Measurements from ENCODE around the gene TAF1B. TPM values are rescaled to one million over a fixed set of nuclear protein-coding genes. Genes with fewer than 3 reads are reported as not detected.

The TAF1B gene
- total and polyA plus RNA-seq, 2 donors (not counting 1 experiment from before 2014, with no cell fraction given), result 19.5 to 32.9 TPM

DNA sequence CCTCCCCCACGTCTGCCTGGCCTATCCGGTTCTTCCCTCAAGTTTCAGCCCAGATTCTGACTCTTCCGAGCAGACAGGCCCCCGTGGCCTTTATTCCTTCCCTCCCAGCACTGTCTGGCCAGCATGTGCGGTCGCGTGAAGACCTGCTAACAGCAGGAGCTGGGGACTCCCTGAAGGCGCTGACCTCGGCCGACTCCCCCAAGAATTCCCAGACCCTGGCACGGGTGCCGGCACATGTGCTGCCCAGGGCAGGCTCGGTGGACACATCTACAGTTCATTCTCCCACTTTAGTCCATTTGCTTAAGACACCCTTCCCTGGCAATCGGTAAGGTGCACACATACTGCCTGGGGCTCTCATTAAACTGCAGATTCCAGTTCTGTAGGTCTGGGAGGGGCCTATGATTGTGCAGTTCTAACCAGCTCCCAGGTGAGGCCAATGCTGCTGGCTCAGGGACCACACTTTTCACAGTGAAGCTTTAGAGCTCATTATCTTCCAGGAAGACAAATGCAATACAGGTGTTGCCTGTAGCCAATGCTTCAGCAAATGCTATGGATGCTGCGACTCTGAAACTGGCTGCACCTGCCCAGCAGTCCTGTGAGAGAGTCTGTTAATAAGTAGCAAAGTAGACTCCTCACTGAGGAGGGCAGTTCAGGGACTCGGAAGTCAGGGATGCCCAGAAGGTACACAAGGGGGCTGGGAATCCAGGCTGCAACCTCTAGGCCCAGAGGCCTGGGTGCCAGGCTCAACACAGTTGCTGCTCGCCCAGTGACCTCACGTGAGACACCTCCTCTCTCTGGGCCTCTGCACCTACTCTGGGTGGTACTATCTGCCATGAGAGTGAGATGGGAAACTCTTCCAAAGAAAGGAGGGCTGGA is 45.4 kb upstream of the TAF1B start:
- Histone ChIP-seq H3K4me1 (ENCODE audit: control insufficient read depth, extremely low read depth, insufficient read depth, low read length) (peaks cover 19% of the 10 kb centered on the region), H3K27ac (ENCODE audit: insufficient read depth, low read length) (no peak overlapping the region), H3K4me2 (ENCODE audit: extremely low read depth, insufficient read depth, low read length) (no peak overlapping the region), H4K20me1 (ENCODE audit: control insufficient read depth, extremely low read depth, insufficient read depth, low read length) (no peaks in the 10 kb centered on the region), H2AFZ (ENCODE audit: low read length) (no peak overlapping the region), H3K36me3 (ENCODE audit: control insufficient read depth, insufficient read depth, low read length) (no peaks in the 10 kb centered on the region), H3K79me2 (ENCODE audit: control insufficient read depth, insufficient read depth, low read length) (no peaks in the 10 kb centered on the region), H3K4me3 (replicated peaks in 1 of 4; ENCODE audit: control extremely low read depth in 1 of 4, insufficient read depth in 1 of 4, low read depth in 3 of 4, low read length in 4 of 4) (no peak overlapping the region), H3K9me3 (ENCODE audit: control insufficient read depth, insufficient read depth, low read depth, low read length) (no peaks in the 10 kb centered on the region), H3K27me3 (ENCODE audit: control insufficient read depth, insufficient read depth, low read length) (no peaks in the 10 kb centered on the region), H3K9ac (ENCODE audit: insufficient read depth, low read length) (no peak overlapping the region)
- TF ChIP-seq, protein P1, sequence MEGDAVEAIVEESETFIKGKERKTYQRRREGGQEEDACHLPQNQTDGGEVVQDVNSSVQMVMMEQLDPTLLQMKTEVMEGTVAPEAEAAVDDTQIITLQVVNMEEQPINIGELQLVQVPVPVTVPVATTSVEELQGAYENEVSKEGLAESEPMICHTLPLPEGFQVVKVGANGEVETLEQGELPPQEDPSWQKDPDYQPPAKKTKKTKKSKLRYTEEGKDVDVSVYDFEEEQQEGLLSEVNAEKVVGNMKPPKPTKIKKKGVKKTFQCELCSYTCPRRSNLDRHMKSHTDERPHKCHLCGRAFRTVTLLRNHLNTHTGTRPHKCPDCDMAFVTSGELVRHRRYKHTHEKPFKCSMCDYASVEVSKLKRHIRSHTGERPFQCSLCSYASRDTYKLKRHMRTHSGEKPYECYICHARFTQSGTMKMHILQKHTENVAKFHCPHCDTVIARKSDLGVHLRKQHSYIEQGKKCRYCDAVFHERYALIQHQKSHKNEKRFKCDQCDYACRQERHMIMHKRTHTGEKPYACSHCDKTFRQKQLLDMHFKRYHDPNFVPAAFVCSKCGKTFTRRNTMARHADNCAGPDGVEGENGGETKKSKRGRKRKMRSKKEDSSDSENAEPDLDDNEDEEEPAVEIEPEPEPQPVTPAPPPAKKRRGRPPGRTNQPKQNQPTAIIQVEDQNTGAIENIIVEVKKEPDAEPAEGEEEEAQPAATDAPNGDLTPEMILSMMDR (conservative IDR thresholded peaks at IDR 0.05 in 1 of 2, IDR thresholded peaks at IDR 0.05 in 1 of 2; ENCODE audit: low read depth in 1 of 2, low read length in 2 of 2), result no peak
- no peak for TF ChIP-seq EZH2 (IDR thresholded peaks at IDR 0.05; ENCODE audit: low read length, missing control alignments)
- DNase-seq (ENCODE audit: low read depth in 2 of 2), result no peak

DNA sequence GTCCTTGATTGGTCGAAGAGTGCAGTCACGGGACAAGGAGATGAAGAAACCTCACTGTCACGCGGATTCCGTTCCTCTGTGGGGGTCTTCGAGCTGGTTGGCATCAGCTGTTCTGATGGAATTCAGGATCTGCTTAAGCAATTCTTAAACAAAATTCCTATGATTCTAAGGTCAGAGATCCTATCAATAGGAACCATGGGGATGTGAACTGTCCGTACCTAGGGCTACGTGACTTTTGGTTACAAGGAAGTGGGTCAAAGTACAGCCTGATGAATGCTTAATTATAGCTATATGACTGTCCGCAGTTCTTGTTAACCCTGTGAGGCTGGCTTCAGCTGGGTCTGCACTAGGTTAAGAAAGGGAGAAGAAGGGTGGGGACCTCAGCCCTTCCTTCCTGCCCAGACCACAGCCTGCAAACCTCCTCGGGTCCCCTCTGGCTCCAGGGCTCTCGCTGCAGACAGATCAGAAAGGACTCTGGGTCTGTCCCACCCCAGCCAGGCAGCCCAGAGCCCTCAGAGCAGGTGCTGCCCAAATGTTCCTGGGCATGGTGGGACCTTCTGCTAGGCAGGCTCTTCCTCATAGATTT is 44.2 kb upstream of the TAF1B start:
- H2AFZ ChIP-seq (ENCODE audit: low read length), result no peak overlapping the region
- H3K36me3 ChIP-seq (ENCODE audit: control insufficient read depth, insufficient read depth, low read length), result no peaks in the 10 kb centered on the region
- no peak overlapping the region for H3K4me2 ChIP-seq (ENCODE audit: extremely low read depth, insufficient read depth, low read length)
- H3K27ac ChIP-seq (ENCODE audit: insufficient read depth, low read length), result no peak overlapping the region
- no peaks in the 10 kb centered on the region for H4K20me1 ChIP-seq (ENCODE audit: control insufficient read depth, extremely low read depth, insufficient read depth, low read length)
- H3K79me2 ChIP-seq (ENCODE audit: control insufficient read depth, insufficient read depth, low read length), result no peaks in the 10 kb centered on the region
- no peak overlapping the region for H3K4me3 ChIP-seq (replicated peaks in 1 of 4; ENCODE audit: control extremely low read depth in 1 of 4, insufficient read depth in 1 of 4, low read depth in 3 of 4, low read length in 4 of 4)
- peaks cover 22% of the 10 kb centered on the region for H3K4me1 ChIP-seq (ENCODE audit: control insufficient read depth, extremely low read depth, insufficient read depth, low read length)
- no peaks in the 10 kb centered on the region for H3K9me3 ChIP-seq (ENCODE audit: control insufficient read depth, insufficient read depth, low read depth, low read length)
- no peak overlapping the region for H3K9ac ChIP-seq (ENCODE audit: insufficient read depth, low read length)
- TF ChIP-seq, protein P1 (conservative IDR thresholded peaks at IDR 0.05 in 1 of 2, IDR thresholded peaks at IDR 0.05 in 1 of 2; ENCODE audit: low read depth in 1 of 2, low read length in 2 of 2), result no peak
- no peak for TF ChIP-seq EZH2 (IDR thresholded peaks at IDR 0.05; ENCODE audit: low read length, missing control alignments)
- DNase-seq (ENCODE audit: low read depth in 2 of 2), result no peak
- no peaks in the 10 kb centered on the region for H3K27me3 ChIP-seq (ENCODE audit: control insufficient read depth, insufficient read depth, low read length)

DNA sequence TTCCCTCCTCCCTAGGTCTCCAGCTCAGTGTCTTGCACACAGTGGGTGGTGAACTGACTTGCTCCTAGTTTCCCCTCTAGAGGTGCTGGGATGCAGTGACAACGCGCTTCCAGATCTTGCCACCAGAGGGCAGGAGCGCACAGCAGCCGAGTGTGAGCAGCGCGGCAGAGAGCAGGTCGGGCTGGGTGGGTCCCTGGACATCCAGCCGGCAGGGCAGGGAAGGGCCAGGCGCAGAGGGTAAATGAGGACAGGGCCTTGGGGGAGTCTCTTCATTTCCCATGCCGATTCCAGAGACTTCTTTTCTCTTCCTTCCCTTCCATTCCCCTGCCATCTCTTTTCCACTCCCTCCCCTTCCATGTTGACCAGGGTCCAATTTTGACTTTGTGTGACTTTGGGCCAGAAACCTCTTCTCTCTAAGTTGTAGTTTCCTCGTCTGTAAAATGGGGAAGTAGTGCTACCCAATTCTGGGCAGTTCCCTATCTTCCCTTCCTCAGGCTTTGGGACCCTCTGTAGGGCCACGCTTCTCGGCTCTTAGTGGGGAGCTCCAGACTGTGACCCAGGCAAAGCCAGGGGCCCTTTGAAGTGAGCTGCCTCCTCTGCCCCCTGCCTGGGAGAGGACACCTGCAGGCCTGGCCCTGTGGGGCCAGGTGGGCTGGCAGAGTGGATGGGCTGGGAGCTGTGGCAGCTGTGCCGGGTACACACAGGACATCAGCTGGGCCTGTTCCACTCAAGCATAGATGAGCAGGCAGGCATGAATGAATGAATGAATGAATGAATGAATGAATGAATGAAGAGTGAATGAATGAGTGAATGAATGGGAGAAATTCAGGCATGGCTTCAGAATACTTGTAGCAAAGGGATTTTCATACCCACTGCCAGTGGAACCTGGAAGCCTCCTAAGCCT is 43.3 kb upstream of the TAF1B start:
- Histone ChIP-seq H3K27me3 (ENCODE audit: control insufficient read depth, insufficient read depth, low read length) (no peaks in the 10 kb centered on the region), H3K4me1 (ENCODE audit: control insufficient read depth, extremely low read depth, insufficient read depth, low read length) (peaks cover 22% of the 10 kb centered on the region), H3K4me2 (ENCODE audit: extremely low read depth, insufficient read depth, low read length) (no peak overlapping the region), H2AFZ (ENCODE audit: low read length) (no peak overlapping the region), H4K20me1 (ENCODE audit: control insufficient read depth, extremely low read depth, insufficient read depth, low read length) (no peaks in the 10 kb centered on the region), H3K27ac (ENCODE audit: insufficient read depth, low read length) (no peak overlapping the region), H3K36me3 (ENCODE audit: control insufficient read depth, insufficient read depth, low read length) (no peaks in the 10 kb centered on the region), H3K4me3 (replicated peaks in 1 of 4; ENCODE audit: control extremely low read depth in 1 of 4, insufficient read depth in 1 of 4, low read depth in 3 of 4, low read length in 4 of 4) (no peak overlapping the region), H3K9ac (ENCODE audit: insufficient read depth, low read length) (no peak overlapping the region), H3K79me2 (ENCODE audit: control insufficient read depth, insufficient read depth, low read length) (no peaks in the 10 kb centered on the region), H3K9me3 (ENCODE audit: control insufficient read depth, insufficient read depth, low read depth, low read length) (no peaks in the 10 kb centered on the region)
- DNase-seq (ENCODE audit: low read depth in 2 of 2), result peak; percentile 65 to 79
- TF ChIP-seq EZH2 (IDR thresholded peaks at IDR 0.05; ENCODE audit: low read length, missing control alignments), result no peak
- TF ChIP-seq, protein P1 (conservative IDR thresholded peaks at IDR 0.05 in 1 of 2, IDR thresholded peaks at IDR 0.05 in 1 of 2; ENCODE audit: low read depth in 1 of 2, low read length in 2 of 2), result peak; percentile 97 to 98
